HepG2 (cell line): Measurements from ENCODE around the gene HNRNPUL2. TPM values are rescaled to one million over a fixed set of nuclear protein-coding genes. Genes with fewer than 3 reads are reported as not detected.

Experiments
- MED8 ChIP-seq: sonication (generic); formaldehyde crosslinking; IDR thresholded peaks from 2 replicates; pipeline ENCODE4 v1.8.1; 2023; ENCODE audit warnings: mild to moderate bottlenecking, missing genetic modification reagents; ENCODE audit not compliant: insufficient replicate concordance
- NCOA5 ChIP-seq: sonication (generic); formaldehyde crosslinking; IDR thresholded peaks from 2 replicates; pipeline ENCODE4 v1.4.0; 2020; ENCODE audit warnings: missing genetic modification reagents
- NFKB2 ChIP-seq: sonication (generic); formaldehyde crosslinking; IDR thresholded peaks from 2 replicates; pipeline ENCODE4 v1.4.0; 2020; ENCODE audit warnings: missing genetic modification reagents, borderline replicate concordance
- NR1H2 ChIP-seq: sonication (generic); formaldehyde crosslinking; IDR thresholded peaks from 2 replicates; pipeline ENCODE4 v1.8.1; 2022; ENCODE audit warnings: low read depth, missing genetic modification reagents, borderline replicate concordance
- PAF1 ChIP-seq: IDR thresholded peaks from 2 replicates; pipeline ENCODE4 v1.6.1; 2016; ENCODE audit warnings: missing genetic modification reagents, missing compliant biosample characterization
- PCBP1 ChIP-seq: fragments of 200-400 bp; formaldehyde crosslinking; IDR thresholded peaks from 2 replicates; pipeline ENCODE4 v1.6.1; 2017; ENCODE audit warnings: mild to moderate bottlenecking, low read depth, low read length, borderline replicate concordance
- POLR2G ChIP-seq: fragments of 200-400 bp; formaldehyde crosslinking; IDR thresholded peaks from 2 replicates; pipeline ENCODE4 v1.6.1; 2018; ENCODE audit warnings: mild to moderate bottlenecking, low read depth, low read length, moderate library complexity
- SALL2 ChIP-seq: sonication (generic); formaldehyde crosslinking; IDR thresholded peaks from 2 replicates; pipeline ENCODE4 v1.8.1; 2023; ENCODE audit warnings: mild to moderate bottlenecking, missing genetic modification reagents, inconsistent platforms
- SOX5 ChIP-seq: IDR thresholded peaks from 2 replicates; pipeline ENCODE4 v1.6.1; 2016; ENCODE audit warnings: borderline replicate concordance
- STAG1 ChIP-seq: sonication (generic); formaldehyde crosslinking; IDR thresholded peaks from 2 replicates; pipeline ENCODE4 v1.4.0; 2020; ENCODE audit warnings: missing genetic modification reagents
- TBL1XR1 ChIP-seq: fragments of 150-350 bp; IDR thresholded peaks from 2 replicates; pipeline ENCODE4 v1.6.1; 2014; ENCODE audit warnings: borderline replicate concordance, low read length; ENCODE audit not compliant: partially characterized antibody
- TBX2 ChIP-seq: sonication (generic); formaldehyde crosslinking; IDR thresholded peaks from 2 replicates; pipeline ENCODE4 v1.5.0; 2020; ENCODE audit warnings: missing genetic modification reagents, mild to moderate bottlenecking, borderline replicate concordance
- TSC22D2 ChIP-seq: sonication (generic); formaldehyde crosslinking; IDR thresholded peaks from 2 replicates; pipeline ENCODE4 v1.5.1; 2020; ENCODE audit warnings: missing genetic modification reagents, mild to moderate bottlenecking, borderline replicate concordance
- ZNF230 ChIP-seq: sonication (generic); formaldehyde crosslinking; IDR thresholded peaks from 2 replicates; pipeline ENCODE4 v1.4.0; 2020; ENCODE audit warnings: mild to moderate bottlenecking, missing genetic modification reagents
- ZNF282 ChIP-seq: fragments of 450-650 bp; IDR thresholded peaks from 2 replicates; pipeline ENCODE4 v1.6.1; 2018; ENCODE audit not compliant: partially characterized antibody
- ZNF335 ChIP-seq: sonication (generic); formaldehyde crosslinking; IDR thresholded peaks from 2 replicates; pipeline ENCODE4 v1.4.0; 2020; ENCODE audit warnings: missing genetic modification reagents
- ZNF484 ChIP-seq: sonication (generic); formaldehyde crosslinking; IDR thresholded peaks from 2 replicates; pipeline ENCODE4 v1.5.1; 2020; ENCODE audit warnings: mild to moderate bottlenecking, low read depth, missing genetic modification reagents, borderline replicate concordance
- polyA plus RNA-seq, 8 experiments: library from polyadenylated mRNA; depleted of rRNA in 3 of 8; stranded (reverse) in 7 of 8; unstranded in 1 of 8; fragments of >200 nt; fragmentation: Illumina TruSeq in 4 of 8; extraction: Trizol in 4 of 8; gene quantifications; 2 replicates each; pipeline versions ENCODE4 v1.2.1 to v1.2.3, GENCODE V29; 2011 to 2016; ENCODE audit warnings: low read depth in 4 of 8, missing spikeins in 1 of 8, mixed read lengths in 1 of 8; ENCODE audit not compliant: insufficient read depth in 1 of 8
- total RNA-seq, 5 experiments: library from RNA; depleted of rRNA; stranded (reverse); fragments of >200 nt; fragmentation: Illumina TruSeq; extraction: Trizol; gene quantifications; 2 replicates each; pipeline ENCODE4 v1.2.3, GENCODE V29; 2016; ENCODE audit warnings: low read depth in 1 of 5
- TF ChIP-seq, protein P1 (sequence below): IDR thresholded peaks from 2 replicates; pipeline ENCODE4 v1.6.1; 2016
- TF ChIP-seq, protein P2 (sequence below): sonication (generic); formaldehyde crosslinking; IDR thresholded peaks from 2 replicates; pipeline ENCODE4 v1.5.1; 2020; ENCODE audit warnings: missing genetic modification reagents, mild to moderate bottlenecking, borderline replicate concordance
- TF ChIP-seq, protein P3 (sequence below): sonication (generic); formaldehyde crosslinking; IDR thresholded peaks from 2 replicates; pipeline ENCODE4 v1.5.0; 2020; ENCODE audit warnings: mild to moderate bottlenecking, missing genetic modification reagents, borderline replicate concordance
- TF ChIP-seq, protein P4 (sequence below): sonication (generic); formaldehyde crosslinking; IDR thresholded peaks from 2 replicates; pipeline ENCODE4 v1.5.0; 2020; ENCODE audit warnings: mild to moderate bottlenecking, low read depth, missing genetic modification reagents, borderline replicate concordance
- TF ChIP-seq, protein P5 (sequence below): sonication (generic); formaldehyde crosslinking; IDR thresholded peaks from 2 replicates; pipeline ENCODE4 v1.4.0; 2020; ENCODE audit warnings: mild to moderate bottlenecking, missing genetic modification reagents

The HNRNPUL2 gene
- total and polyA plus RNA-seq, 2 of the 13 experiments (the other 11 are each of a cell fraction or from before 2014, with no cell fraction given): 8.4 to 9.6 TPM

DNA sequence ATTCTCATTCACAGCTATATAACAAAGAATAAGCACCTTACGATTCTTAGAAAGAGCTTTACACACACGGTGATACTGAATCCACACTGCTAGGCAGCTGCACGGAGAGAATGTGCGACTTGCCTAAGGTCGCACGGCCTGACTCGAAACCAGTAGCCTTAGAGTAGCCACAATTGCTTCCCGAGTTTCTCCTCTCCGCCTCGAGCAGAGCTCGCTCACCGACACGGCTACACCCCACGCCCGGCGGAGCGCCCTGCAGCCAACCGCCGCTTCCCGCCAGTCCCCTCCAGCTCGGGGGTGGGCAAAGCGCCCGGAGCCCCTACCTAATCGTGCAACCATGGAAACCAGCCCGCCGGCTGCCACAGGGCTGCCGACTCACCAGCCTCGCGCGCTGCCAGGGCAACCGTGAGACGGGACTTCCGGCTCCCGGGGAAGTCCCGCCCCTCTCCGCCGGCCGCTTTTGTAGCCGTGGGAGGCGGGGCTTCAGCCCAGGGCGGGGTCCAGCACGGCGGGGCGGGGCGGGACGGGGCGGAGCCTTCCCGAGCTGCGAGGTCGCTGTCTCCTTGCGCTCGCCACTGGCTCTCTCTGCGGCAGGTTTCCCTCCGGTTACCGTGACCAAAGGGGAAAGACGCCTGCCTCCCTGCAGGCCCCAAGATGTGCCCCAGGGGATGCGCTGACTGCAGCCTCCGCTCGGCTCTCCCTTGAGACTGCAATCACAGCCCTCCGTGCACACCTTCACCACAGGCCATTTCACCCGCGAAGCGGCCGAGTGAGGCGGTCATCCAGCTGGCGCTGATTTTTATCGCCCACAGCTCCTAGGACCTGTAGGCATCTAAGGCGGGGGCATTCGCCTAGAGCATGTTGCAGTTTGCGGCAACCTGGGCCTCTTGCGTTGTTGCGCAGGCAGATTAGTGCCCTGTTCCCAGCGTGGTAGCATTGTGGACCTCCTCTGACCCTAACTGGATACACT lies 21.1 kb downstream of the HNRNPUL2 start (continued):
- peak; percentile 42 for TF ChIP-seq MED8 (CRISPR knock-in tag)
- TF ChIP-seq, protein P1, sequence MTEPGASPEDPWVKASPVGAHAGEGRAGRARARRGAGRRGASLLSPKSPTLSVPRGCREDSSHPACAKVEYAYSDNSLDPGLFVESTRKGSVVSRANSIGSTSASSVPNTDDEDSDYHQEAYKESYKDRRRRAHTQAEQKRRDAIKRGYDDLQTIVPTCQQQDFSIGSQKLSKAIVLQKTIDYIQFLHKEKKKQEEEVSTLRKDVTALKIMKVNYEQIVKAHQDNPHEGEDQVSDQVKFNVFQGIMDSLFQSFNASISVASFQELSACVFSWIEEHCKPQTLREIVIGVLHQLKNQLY (CRISPR knock-in tag): no peak
- TF ChIP-seq NR1H2: no peak
- TF ChIP-seq PAF1: peak; percentile 91
- 0 out of 2 replicates have a peak, but pooled peaks have one; percentile 26 for TF ChIP-seq TBX2 (CRISPR knock-in tag)
- no peak for TF ChIP-seq ZNF335
- no peak for TF ChIP-seq ZNF484 (CRISPR knock-in tag)
- TF ChIP-seq, protein P2, sequence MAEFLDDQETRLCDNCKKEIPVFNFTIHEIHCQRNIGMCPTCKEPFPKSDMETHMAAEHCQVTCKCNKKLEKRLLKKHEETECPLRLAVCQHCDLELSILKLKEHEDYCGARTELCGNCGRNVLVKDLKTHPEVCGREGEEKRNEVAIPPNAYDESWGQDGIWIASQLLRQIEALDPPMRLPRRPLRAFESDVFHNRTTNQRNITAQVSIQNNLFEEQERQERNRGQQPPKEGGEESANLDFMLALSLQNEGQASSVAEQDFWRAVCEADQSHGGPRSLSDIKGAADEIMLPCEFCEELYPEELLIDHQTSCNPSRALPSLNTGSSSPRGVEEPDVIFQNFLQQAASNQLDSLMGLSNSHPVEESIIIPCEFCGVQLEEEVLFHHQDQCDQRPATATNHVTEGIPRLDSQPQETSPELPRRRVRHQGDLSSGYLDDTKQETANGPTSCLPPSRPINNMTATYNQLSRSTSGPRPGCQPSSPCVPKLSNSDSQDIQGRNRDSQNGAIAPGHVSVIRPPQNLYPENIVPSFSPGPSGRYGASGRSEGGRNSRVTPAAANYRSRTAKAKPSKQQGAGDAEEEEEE (CRISPR knock-in tag): no peak
- no peak for TF ChIP-seq NFKB2 (CRISPR knock-in tag)
- TF ChIP-seq POLR2G: peak; percentile 82
- no peak for TF ChIP-seq TBL1XR1
- no peak for TF ChIP-seq ZNF282
- TF ChIP-seq, protein P3, sequence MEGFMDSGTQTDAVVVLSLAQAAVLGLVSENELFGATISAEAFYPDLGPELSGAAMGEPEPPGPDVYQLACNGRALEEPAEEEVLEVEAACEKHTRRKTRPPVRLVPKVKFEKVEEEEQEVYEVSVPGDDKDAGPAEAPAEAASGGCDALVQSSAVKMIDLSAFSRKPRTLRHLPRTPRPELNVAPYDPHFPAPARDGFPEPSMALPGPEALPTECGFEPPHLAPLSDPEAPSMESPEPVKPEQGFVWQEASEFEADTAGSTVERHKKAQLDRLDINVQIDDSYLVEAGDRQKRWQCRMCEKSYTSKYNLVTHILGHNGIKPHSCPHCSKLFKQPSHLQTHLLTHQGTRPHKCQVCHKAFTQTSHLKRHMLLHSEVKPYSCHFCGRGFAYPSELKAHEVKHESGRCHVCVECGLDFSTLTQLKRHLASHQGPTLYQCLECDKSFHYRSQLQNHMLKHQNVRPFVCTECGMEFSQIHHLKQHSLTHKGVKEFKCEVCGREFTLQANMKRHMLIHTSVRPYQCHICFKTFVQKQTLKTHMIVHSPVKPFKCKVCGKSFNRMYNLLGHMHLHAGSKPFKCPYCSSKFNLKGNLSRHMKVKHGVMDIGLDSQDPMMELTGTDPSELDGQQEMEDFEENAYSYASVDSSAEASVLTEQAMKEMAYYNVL (CRISPR knock-in tag): no peak
- TF ChIP-seq PCBP1: 0 out of 2 replicates have a peak, but pooled peaks have one; percentile 5
- TF ChIP-seq, protein P4, sequence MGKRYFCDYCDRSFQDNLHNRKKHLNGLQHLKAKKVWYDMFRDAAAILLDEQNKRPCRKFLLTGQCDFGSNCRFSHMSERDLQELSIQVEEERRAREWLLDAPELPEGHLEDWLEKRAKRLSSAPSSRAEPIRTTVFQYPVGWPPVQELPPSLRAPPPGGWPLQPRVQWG (CRISPR knock-in tag): no peak
- TF ChIP-seq, protein P5, sequence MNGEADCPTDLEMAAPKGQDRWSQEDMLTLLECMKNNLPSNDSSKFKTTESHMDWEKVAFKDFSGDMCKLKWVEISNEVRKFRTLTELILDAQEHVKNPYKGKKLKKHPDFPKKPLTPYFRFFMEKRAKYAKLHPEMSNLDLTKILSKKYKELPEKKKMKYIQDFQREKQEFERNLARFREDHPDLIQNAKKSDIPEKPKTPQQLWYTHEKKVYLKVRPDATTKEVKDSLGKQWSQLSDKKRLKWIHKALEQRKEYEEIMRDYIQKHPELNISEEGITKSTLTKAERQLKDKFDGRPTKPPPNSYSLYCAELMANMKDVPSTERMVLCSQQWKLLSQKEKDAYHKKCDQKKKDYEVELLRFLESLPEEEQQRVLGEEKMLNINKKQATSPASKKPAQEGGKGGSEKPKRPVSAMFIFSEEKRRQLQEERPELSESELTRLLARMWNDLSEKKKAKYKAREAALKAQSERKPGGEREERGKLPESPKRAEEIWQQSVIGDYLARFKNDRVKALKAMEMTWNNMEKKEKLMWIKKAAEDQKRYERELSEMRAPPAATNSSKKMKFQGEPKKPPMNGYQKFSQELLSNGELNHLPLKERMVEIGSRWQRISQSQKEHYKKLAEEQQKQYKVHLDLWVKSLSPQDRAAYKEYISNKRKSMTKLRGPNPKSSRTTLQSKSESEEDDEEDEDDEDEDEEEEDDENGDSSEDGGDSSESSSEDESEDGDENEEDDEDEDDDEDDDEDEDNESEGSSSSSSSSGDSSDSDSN (CRISPR knock-in tag): no peak
- no peak for TF ChIP-seq TSC22D2 (CRISPR knock-in tag)
- TF ChIP-seq SOX5 (CRISPR knock-in tag): no peak
- no peak for TF ChIP-seq ZNF230 (CRISPR knock-in tag)
- TF ChIP-seq SALL2: no peak
- no peak for TF ChIP-seq NCOA5 (CRISPR knock-in tag)
- TF ChIP-seq STAG1: no peak
